ENCODE results near the gene SSBP3. TPM values are rescaled to one million over a fixed set of nuclear protein-coding genes. Genes with fewer than 3 reads are reported as not detected.

SSBP3 gene
- total and polyA plus RNA-seq, 2 of the 13 experiments (the other 11 are each of a cell fraction or from before 2014, with no cell fraction given), result 8.5 to 17.6 TPM

GRCh38 chr1:54340878-54341277, 65.3 kb downstream of the SSBP3 start:
- H3K27ac ChIP-seq (ENCODE audit: extremely low read length, insufficient read depth, low read length), result no peak overlapping the region
- H3K36me3 ChIP-seq (replicated peaks in 1 of 2; ENCODE audit: control insufficient read depth in 1 of 2, insufficient read depth in 2 of 2, low read length in 2 of 2), result no peaks in the 10 kb centered on the region; a peak in 3 of 5 replicates
- in situ Hi-C loops (cut with HindIII; ENCODE audit: extremely low pct_ligation_motif_present, low pct_unique_long_range_greater_than_20kb) (no loop called here), intact Hi-C loops (cut with micrococcal nuclease; ENCODE audit: unreplicated experiment) (no loop called here)
- H4K20me1 ChIP-seq (ENCODE audit: insufficient read depth, low read length), result no peaks in the 10 kb centered on the region
- no peak overlapping the region for H3K4me2 ChIP-seq (ENCODE audit: low read depth, low read length)
- H3K4me1 ChIP-seq (ENCODE audit: insufficient read depth, low read length), result peaks cover 13% of the 10 kb centered on the region
- CTCF ChIA-PET (ENCODE audit: low intra/inter-chr PET ratio, low total read pairs), result no interaction called here
- H3K9ac ChIP-seq (ENCODE audit: insufficient read depth, low read depth, low read length), result no peak overlapping the region
- no peak for DNase-seq (ENCODE audit: low spot score)
- H3K27me3 ChIP-seq (ENCODE audit: control insufficient read depth in 1 of 2, insufficient read depth in 2 of 2, low read length in 2 of 2), result no peaks in the 10 kb centered on the region
- no peaks in the 10 kb centered on the region for H3K79me2 ChIP-seq (ENCODE audit: insufficient read depth, low read length)
- 94% methylated on average over 5 of the region's 5 CpGs for WGBS (ENCODE audit: low lambda C conversion rate)
- no peak overlapping the region for H2AFZ ChIP-seq (ENCODE audit: low read length)
- POLR2A ChIA-PET, result no interaction called here
- TF ChIP-seq ZBTB1 (CRISPR knock-in tag; IDR thresholded peaks at IDR 0.05; ENCODE audit: borderline replicate concordance), result no peak
- TF ChIP-seq TEF (CRISPR knock-in tag; IDR thresholded peaks at IDR 0.05), result no peak
- TF ChIP-seq UBTF (CRISPR knock-in tag; IDR thresholded peaks at IDR 0.05), result no peak
- no peak for TF ChIP-seq FOXC1 (CRISPR knock-in tag; IDR thresholded peaks at IDR 0.05; ENCODE audit: borderline replicate concordance)
- no peak for TF ChIP-seq EP300 (IDR thresholded peaks at IDR 0.05; ENCODE audit: low read depth in 2 of 2, low read length in 2 of 2)
- TF ChIP-seq EP300 (CRISPR knock-in tag; IDR thresholded peaks at IDR 0.05; ENCODE audit: borderline replicate concordance), result no peak
- TF ChIP-seq REXO4 (CRISPR knock-in tag; IDR thresholded peaks at IDR 0.05; ENCODE audit: borderline replicate concordance), result no peak
- no peak for TF ChIP-seq RFXANK (CRISPR knock-in tag; IDR thresholded peaks at IDR 0.05)
- TF ChIP-seq ZSCAN20 (CRISPR knock-in tag; IDR thresholded peaks at IDR 0.05; ENCODE audit: borderline replicate concordance), result no peak
- TF ChIP-seq ZNF546 (CRISPR knock-in tag; conservative IDR thresholded peaks at IDR 0.05), result no peak
- BruUV-seq (replicated peaks), result no TSS peak
- FAIRE-seq, result no peak
- no peak overlapping the region for H3K4me3 ChIP-seq (replicated peaks in 1 of 3; ENCODE audit: insufficient read depth in 1 of 3, low read depth in 2 of 3, low read length in 3 of 3)
- no peaks in the 10 kb centered on the region for H3K9me3 ChIP-seq (ENCODE audit: low read length)
- ATAC-seq, result no peak
